NCI-H1048 (cell line): Measurements from ENCODE around the gene XPR1.

Source experiments
- DNase-seq: peaks from one replicate; lab custom pipeline; 2025; lab: John Stamatoyannopoulos, UW

XPR1 gene

GRCh38 chr1:180615493-180616290, 16.1 kb upstream of the XPR1 start:
- no peak for DNase-seq

GRCh38 chr1:180616439-180616838, 15.4 kb upstream of the XPR1 start:
- DNase-seq, result no peak

- DNase-seq, result no peak
Observed at GRCh38 chr1:180617774-180618395, 13.9 kb upstream of the XPR1 start.

- DNase-seq, result no peak
Observed at GRCh38 chr1:180620581-180620980, 11.2 kb upstream of the XPR1 start.

- no peak for DNase-seq
Observed at GRCh38 chr1:180622658-180623508, 8.9 kb upstream of the XPR1 start.

GRCh38 chr1:180623579-180624347, 8.1 kb upstream of the XPR1 start:
- no peak for DNase-seq

GRCh38 chr1:180626711-180627110, 5.1 kb upstream of the XPR1 start:
- no peak for DNase-seq

- no peak for DNase-seq
Observed at GRCh38 chr1:180627411-180627810, 4.4 kb upstream of the XPR1 start.

- DNase-seq, result no peak
Observed at GRCh38 chr1:180628646-180629045, 3.2 kb upstream of the XPR1 start.

- no peak for DNase-seq
Observed at GRCh38 chr1:180630408-180631193, 1.2 kb upstream of the XPR1 start.

- no peak for DNase-seq
Observed at GRCh38 chr1:180631194-180631765, 542 bp upstream of the XPR1 start.

GRCh38 chr1:180632326-180633056, 669 bp downstream of the XPR1 start:
- no peak for DNase-seq

GRCh38 chr1:180633057-180634056, 1.5 kb downstream of the XPR1 start:
- DNase-seq, result no peak

- no peak for DNase-seq
Observed at GRCh38 chr1:180636138-180636537, 4.3 kb downstream of the XPR1 start.

- no peak for DNase-seq
Observed at GRCh38 chr1:180639871-180640270, 8.0 kb downstream of the XPR1 start.

- DNase-seq, result no peak
Observed at GRCh38 chr1:180640531-180640949, 8.7 kb downstream of the XPR1 start.

- no peak for DNase-seq
Observed at GRCh38 chr1:180641662-180642061, 9.8 kb downstream of the XPR1 start.

GRCh38 chr1:180642781-180643180, 11.0 kb downstream of the XPR1 start:
- DNase-seq, result no peak

GRCh38 chr1:180643693-180644092, 11.9 kb downstream of the XPR1 start:
- no peak for DNase-seq
